Adrenal gland (tissue), 12 donors: ENCODE data around the gene PIGU. TPM values are rescaled to one million over a fixed set of nuclear protein-coding genes. Genes with fewer than 3 reads are reported as not detected.
A peak's percentile ranks its signal among the peaks of the same experiment; 100 is the strongest.
"Not testable (repeated sequence)": the region's sequence is repeated elsewhere in the genome, so short reads cannot be mapped to it uniquely, and the experiment has no call there.

Experiments
- DNase-seq, 7 donors: peaks; one replicate each; pipeline ENCODE4 v3.0.0-alpha.2; 2019 to 2020
- H3K27ac ChIP-seq, 5 donors: fragments of 200-600 bp; sonication (generic) in 4 of 5; 1 replicate in 3 of 5; 2 replicates in 2 of 5; pipeline versions ENCODE4 v1.5.1 to v1.8.0; 2016 to 2020; ENCODE audit warnings: mild to moderate bottlenecking in 1 of 5
- H3K27me3 ChIP-seq: fragments of 200-600 bp; 2 replicates; pipeline ENCODE4 v1.8.0; 2021
- H3K36me3 ChIP-seq, 2 donors: fragments of 200-600 bp; replicated peaks in 1 of 2; 1 replicate in 1 of 2; 2 replicates in 1 of 2; pipeline versions ENCODE4 v1.5.1 to v1.8.0; 2018 to 2022
- H3K4me1 ChIP-seq, 2 donors: fragments of 200-600 bp; replicated peaks in 1 of 2; 1 replicate in 1 of 2; 2 replicates in 1 of 2; pipeline versions ENCODE4 v1.5.1 to v1.8.0; 2018 to 2021
- H3K4me3 ChIP-seq, 4 donors: fragments of 200-600 bp; sonication (generic) in 3 of 4; one replicate each; pipeline ENCODE4 v1.5.1; 2016 to 2018
- H3K9me3 ChIP-seq, 3 donors: fragments of 200-600 bp; sonication (generic) in 1 of 3; replicated peaks in 1 of 3; 1 replicate in 2 of 3; 2 replicates in 1 of 3; pipeline versions ENCODE4 v1.5.1 to v1.8.0; 2016 to 2021
- CTCF ChIP-seq, 6 experiments: fragments of 450-650 bp in 4 of 6; fragments of 200-600 bp in 2 of 6; sonication (generic) in 1 of 6; IDR thresholded peaks; 1 replicate in 5 of 6; 2 replicates in 1 of 6; pipeline versions ENCODE4 v1.5.1 to v1.8.0; 2016 to 2021; ENCODE audit warnings: antibody characterized with exemption in 6 of 6, mild to moderate bottlenecking in 2 of 6, moderate library complexity in 1 of 6
- POLR2A ChIP-seq, 2 donors: fragments of 450-650 bp; IDR thresholded peaks; one replicate each; pipeline ENCODE4 v1.6.1; 2017; ENCODE audit warnings: antibody characterized with exemption in 2 of 2, mild to moderate bottlenecking in 2 of 2, moderate library complexity in 1 of 2
- WGBS, 4 donors: extraction: QIAGEN DNeasy Blood & Tissue Kit in 2 of 4; methylation state at CpG; one replicate each; pipeline versions ENCODE4 v1.1.5 to v1.1.7; 2013 to 2017; 5-methylcytosine and 5-hydroxymethylcytosine counted together
- intact Hi-C, 2 donors: fragments of 100-400 bp; cut with DNase I; formaldehyde crosslinking; loops; one replicate each; pipeline versions ENCODE4 v1.14.1 to v1.15.0; 2022 to 2023
- polyA plus RNA-seq, 3 donors: library from polyadenylated mRNA; stranded (reverse); fragments of 200-250 nt in 2 of 3; fragments of 350-450 nt in 1 of 3; fragmentation: Illumina TruSeq in 1 of 3; extraction: RNeasy Lipid Tissue Mini Kit (QIAGEN cat#74804) in 1 of 3; gene quantifications; one replicate each; pipeline ENCODE4 v1.2.3, GENCODE V29; 2013 to 2014
- total RNA-seq, 9 donors: library from RNA; depleted of rRNA in 4 of 9; stranded (reverse); fragments of >200 nt in 4 of 9; fragments of 120-200 nt in 1 of 9; fragmentation: NEBNext Ultra II Directional in 1 of 9; extraction: Animal tissue kit (Norgen Biotek cat#: 25700) in 1 of 9; gene quantifications; one replicate each; pipeline versions ENCODE4 v1.1.0 to v1.2.4, GENCODE V29; 2013 to 2023
- donor health status: healthy with polysubstance abuse.
- donor health status: Bipolar disorder and iron deficiency.
- donor health status: DM: yes; HTN: yes; CAD: no.
- donor health status: DM: no; HTN: no; CAD: no.
- donor health status: DM: no; HTN: no; CAD: no.
- donor health status: DM: yes; HTN: yes; CAD: no.

PIGU gene
- total and polyA plus RNA-seq, 12 donors = 16.8 to 64.1 (median 23.1) TPM

- H3K9me3 ChIP-seq = no peaks in the 10 kb centered on the region
- peak overlapping the region; percentile 51 to 94 (median 87) for H3K27ac ChIP-seq
- peaks cover 0 to 40% of the 10 kb centered on the region in 2 donors for H3K36me3 ChIP-seq
- intact Hi-C loops = loop anchor here in 1 of 2 donors (10.0 kb wide), 1 partner anchor 211 kb away; no protein-coding TSS in a partner anchor
- no peaks in the 10 kb centered on the region for H3K27me3 ChIP-seq
- no peak overlapping the region for H3K4me3 ChIP-seq
- H3K4me1 ChIP-seq = peaks cover 31 to 54% of the 10 kb centered on the region in 2 donors
- WGBS, 4 donors = 62 to 76% (median 69%) methylated on average over 7 of the region's 7 CpGs
- TF ChIP-seq CTCF (IDR thresholded peaks at IDR 0.05) (no peak), POLR2A (IDR thresholded peaks at IDR 0.05) (no peak)
- DNase-seq = no peak
Observed at GRCh38 chr20:34525342-34525708, 151.6 kb downstream of the PIGU start.

- Histone ChIP-seq H3K4me1 (peaks cover 35 to 63% of the 10 kb centered on the region in 2 donors), H3K9me3 (no peaks in the 10 kb centered on the region), H3K36me3 (peaks cover 0 to 32% of the 10 kb centered on the region in 2 donors), H3K27me3 (no peaks in the 10 kb centered on the region), H3K27ac (peak overlapping the region in 3 of 5 donors; percentile 87 to 94 (median 87)), H3K4me3 (no peak overlapping the region)
- DNase-seq = peak in 1 of 7 donors; percentile 49
- no peak for TF ChIP-seq POLR2A (IDR thresholded peaks at IDR 0.05)
- intact Hi-C loops = loop anchor here in 1 of 2 donors (10.0 kb wide), 1 partner anchor 210 kb away; no protein-coding TSS in a partner anchor
- WGBS, 4 donors = 88 to 96% (median 92%) methylated on average over 11 of the region's 11 CpGs
Observed at GRCh38 chr20:34524426-34524825, 152.5 kb downstream of the PIGU start.

GRCh38 chr20:34522969-34523871 lies 153.7 kb downstream of the PIGU start:
- no peak for TF ChIP-seq POLR2A (IDR thresholded peaks at IDR 0.05)
- peak; percentile 32 to 68 (median 61) for TF ChIP-seq CTCF (IDR thresholded peaks at IDR 0.05)
- Histone ChIP-seq H3K36me3 (peaks cover 0 to 20% of the 10 kb centered on the region in 2 donors), H3K27ac (peak overlapping the region in 4 of 5 donors; percentile 6 to 73 (median 66)), H3K4me3 (no peak overlapping the region), H3K27me3 (no peaks in the 10 kb centered on the region), H3K4me1 (peaks cover 37 to 68% of the 10 kb centered on the region in 2 donors), H3K9me3 (no peaks in the 10 kb centered on the region)
- intact Hi-C loops = loop anchor here in 1 of 2 donors (10.0 kb wide), 1 partner anchor 208 kb away; no protein-coding TSS in a partner anchor
- peak; percentile 51 to 85 (median 66) for DNase-seq
- WGBS, 4 donors = 32 to 39% (median 37%) methylated on average over 14 to 17 of the region's 17 CpGs

GRCh38 chr20:34519841-34520240 lies 157.1 kb downstream of the PIGU start:
- peak in 2 of 7 donors; percentile 11 to 34 for DNase-seq
- peaks cover 19 to 64% of the 10 kb centered on the region in 2 donors for H3K4me1 ChIP-seq
- 84 to 88% (median 84%) methylated on average over 10 of the region's 10 CpGs for WGBS, 4 donors
- not testable (repeated sequence) for H3K4me3 ChIP-seq, H3K36me3 ChIP-seq, H3K27ac ChIP-seq, H3K9me3 ChIP-seq, H3K27me3 ChIP-seq
- intact Hi-C loops = loop anchor here in 1 of 2 donors (10.0 kb wide), 1 partner anchor 205 kb away; no protein-coding TSS in a partner anchor

- H3K36me3 ChIP-seq, H3K4me3 ChIP-seq, intact Hi-C loops, H3K27me3 ChIP-seq, H3K27ac ChIP-seq, H3K9me3 ChIP-seq: not testable (repeated sequence)
- H3K4me1 ChIP-seq = peaks cover 19 to 68% of the 10 kb centered on the region in 2 donors
- WGBS, 4 donors = 92 to 95% (median 93%) methylated on average over 7 of the region's 7 CpGs
- DNase-seq = peak in 2 of 7 donors; percentile 7 to 44
Observed at GRCh38 chr20:34518863-34519262, 158.0 kb downstream of the PIGU start.
